Erythroblast (primary cell): ENCODE measurements around the gene NFYB.

ENCODE experiments used
- GATA1 ChIP-seq: IDR thresholded peaks from 2 replicates; pipeline ENCODE4 v1.6.1; 2011; ENCODE audit warnings: low read depth, mild to moderate bottlenecking, control low read depth, low read length, moderate library complexity
- POLR2A ChIP-seq: IDR thresholded peaks from 2 replicates; pipeline ENCODE4 v1.6.1; 2011; ENCODE audit warnings: mild to moderate bottlenecking, low read length

GRCh38 chr12:104175726-104176247, 37.8 kb upstream of the NFYB start:
- no peak for TF ChIP-seq POLR2A
- no peak for TF ChIP-seq GATA1
